LNCaP clone FGC (cell line): ENCODE measurements around the gene TEX19.
"Not testable (repeated sequence)": the region's sequence is repeated elsewhere in the genome, so short reads cannot be mapped to it uniquely, and the experiment has no call there.

Experiments
- DNase-seq: peaks from one replicate; pipeline ENCODE4 v3.0.0-alpha.2; 2011; ENCODE audit warnings: low read depth
- H3K4me3 ChIP-seq: 2 replicates; pipeline ENCODE4 v1.5.1; 2011; ENCODE audit warnings: mild to moderate bottlenecking, low read depth, low read length, control low read depth
- CTCF ChIP-seq: IDR thresholded peaks from 2 replicates; pipeline ENCODE4 v1.5.1; 2012; ENCODE audit warnings: mild to moderate bottlenecking; ENCODE audit not compliant: control insufficient read depth, insufficient read depth; ENCODE audit errors: extremely low read depth

The TEX19 gene

GRCh38 chr17:82369211-82369610 is 10.2 kb downstream of the TEX19 start:
- no peak for DNase-seq
- no peak overlapping the region for H3K4me3 ChIP-seq
- TF ChIP-seq CTCF, result no peak

GRCh38 chr17:82370471-82371332 is 11.7 kb downstream of the TEX19 start:
- DNase-seq, result no peak
- TF ChIP-seq CTCF, result no peak
- H3K4me3 ChIP-seq, result no peak overlapping the region

GRCh38 chr17:82371333-82372248 is 12.5 kb downstream of the TEX19 start, which contains the start of gene UTS2R:
TSS of gene UTS2R (plus strand) at chr17:82371765. CDS start at chr17:82374325, 2,560 bp downstream.
- no peak for TF ChIP-seq CTCF
- no peak for DNase-seq
- H3K4me3 ChIP-seq, result no peak within 1 kb of the TSS

GRCh38 chr17:82372249-82373071 is 13.4 kb downstream of the TEX19 start:
- no peak overlapping the region for H3K4me3 ChIP-seq

GRCh38 chr17:82373072-82373452 is 14.0 kb downstream of the TEX19 start:
- not testable (repeated sequence) for H3K4me3 ChIP-seq, DNase-seq

More at GRCh38 chr17:82372249-82373071, 13.4 kb downstream of the TEX19 start:
- no peak for DNase-seq
- TF ChIP-seq CTCF, result no peak

- no peak for TF ChIP-seq CTCF
- no peak for DNase-seq
- H3K4me3 ChIP-seq, result no peak overlapping the region
These were observed 14.9 kb downstream of the TEX19 start for GRCh38 chr17:82373731-82374625.
